ENCODE measurements around the gene BTBD10. TPM values are rescaled to one million over a fixed set of nuclear protein-coding genes. Genes with fewer than 3 reads are reported as not detected.
A peak's percentile ranks its signal among the peaks of the same experiment; 100 is the strongest.

Gene BTBD10
- total RNA-seq, 2 experiments from 2014 or later = 13.3 to 14.8 TPM

DNA sequence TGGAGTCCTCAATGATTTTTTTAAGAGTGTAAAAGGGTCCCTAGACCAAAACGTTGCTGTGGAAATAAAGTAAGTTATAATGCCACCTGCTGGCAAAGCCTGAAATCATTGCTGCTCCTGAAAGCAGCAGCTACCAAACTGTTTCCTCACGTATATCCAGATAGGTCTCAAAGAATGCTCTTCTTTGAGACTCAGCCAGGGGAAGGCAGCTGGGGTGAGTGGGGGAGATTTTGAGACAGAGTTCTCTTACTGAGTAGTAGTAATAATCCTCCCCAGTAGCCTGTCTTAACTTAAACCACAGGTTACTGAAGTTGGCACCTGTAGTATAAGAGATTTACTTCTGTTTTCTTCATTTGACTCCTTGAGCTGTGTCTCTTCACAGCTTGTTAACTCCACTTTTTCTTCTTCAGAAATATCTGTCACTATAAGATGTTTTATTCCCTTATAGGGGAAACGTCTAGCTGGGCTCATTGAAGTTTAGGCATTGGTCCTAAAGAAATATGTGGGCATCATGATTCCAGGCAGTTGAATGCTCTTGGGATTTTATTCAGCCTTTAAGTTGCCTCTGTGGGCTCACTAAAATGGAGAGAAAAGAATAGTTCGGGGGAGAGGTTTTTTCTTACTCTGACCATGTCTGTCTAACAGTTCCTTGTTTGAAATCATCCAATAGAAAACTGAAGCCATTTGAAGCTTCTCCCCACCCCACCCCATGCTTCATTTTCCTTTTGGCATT, 77.9 kb downstream of the BTBD10 start:
- ATAC-seq (ENCODE audit: poor library complexity) (no peak), DNase-seq (peak in 6 of 14 experiments; percentile 7 to 47 (median 27))
- Histone ChIP-seq H3K27ac (ENCODE audit: low read depth in 1 of 2, low read length in 2 of 2) (no peak overlapping the region), H3K4me1 (ENCODE audit: insufficient read depth, low read length) (no peaks in the 10 kb centered on the region), H3K9me3 (ENCODE audit: control insufficient read depth in 1 of 2, insufficient read depth in 1 of 2, low read length in 2 of 2) (no peaks in the 10 kb centered on the region), H3K36me3 (ENCODE audit: insufficient read depth, low read length) (peaks cover 85% of the 10 kb centered on the region), H3K27me3 (ENCODE audit: control insufficient read depth in 1 of 2, insufficient read depth in 2 of 2, low read length in 2 of 2) (no peaks in the 10 kb centered on the region), H3K4me3 (ENCODE audit: low read length) (no peak overlapping the region)
- intact Hi-C loops (cut with DNase I, micrococcal nuclease) = loop anchor here in 1 of 2 experiments (1.0 kb wide), 1 partner anchor 421 kb away; no protein-coding TSS in a partner anchor
- ChIA-PET CTCF (no interaction called here), POLR2A (no interaction called here)
- TF ChIP-seq, protein P1, sequence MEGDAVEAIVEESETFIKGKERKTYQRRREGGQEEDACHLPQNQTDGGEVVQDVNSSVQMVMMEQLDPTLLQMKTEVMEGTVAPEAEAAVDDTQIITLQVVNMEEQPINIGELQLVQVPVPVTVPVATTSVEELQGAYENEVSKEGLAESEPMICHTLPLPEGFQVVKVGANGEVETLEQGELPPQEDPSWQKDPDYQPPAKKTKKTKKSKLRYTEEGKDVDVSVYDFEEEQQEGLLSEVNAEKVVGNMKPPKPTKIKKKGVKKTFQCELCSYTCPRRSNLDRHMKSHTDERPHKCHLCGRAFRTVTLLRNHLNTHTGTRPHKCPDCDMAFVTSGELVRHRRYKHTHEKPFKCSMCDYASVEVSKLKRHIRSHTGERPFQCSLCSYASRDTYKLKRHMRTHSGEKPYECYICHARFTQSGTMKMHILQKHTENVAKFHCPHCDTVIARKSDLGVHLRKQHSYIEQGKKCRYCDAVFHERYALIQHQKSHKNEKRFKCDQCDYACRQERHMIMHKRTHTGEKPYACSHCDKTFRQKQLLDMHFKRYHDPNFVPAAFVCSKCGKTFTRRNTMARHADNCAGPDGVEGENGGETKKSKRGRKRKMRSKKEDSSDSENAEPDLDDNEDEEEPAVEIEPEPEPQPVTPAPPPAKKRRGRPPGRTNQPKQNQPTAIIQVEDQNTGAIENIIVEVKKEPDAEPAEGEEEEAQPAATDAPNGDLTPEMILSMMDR (IDR thresholded peaks at IDR 0.05) = peak; percentile 74
- H3K4me3 Mint-ChIP-seq = no peak overlapping the region
- no peaks in the 10 kb centered on the region for H3K27me3 Mint-ChIP-seq
- peak overlapping the region; percentile 19 for H3K27ac Mint-ChIP-seq
- no peaks in the 10 kb centered on the region for H3K9me3 Mint-ChIP-seq
- H3K4me1 Mint-ChIP-seq (ENCODE audit: low read depth) = no peaks in the 10 kb centered on the region
- peaks cover 96% of the 10 kb centered on the region for H3K36me3 Mint-ChIP-seq (ENCODE audit: low read depth)

DNA sequence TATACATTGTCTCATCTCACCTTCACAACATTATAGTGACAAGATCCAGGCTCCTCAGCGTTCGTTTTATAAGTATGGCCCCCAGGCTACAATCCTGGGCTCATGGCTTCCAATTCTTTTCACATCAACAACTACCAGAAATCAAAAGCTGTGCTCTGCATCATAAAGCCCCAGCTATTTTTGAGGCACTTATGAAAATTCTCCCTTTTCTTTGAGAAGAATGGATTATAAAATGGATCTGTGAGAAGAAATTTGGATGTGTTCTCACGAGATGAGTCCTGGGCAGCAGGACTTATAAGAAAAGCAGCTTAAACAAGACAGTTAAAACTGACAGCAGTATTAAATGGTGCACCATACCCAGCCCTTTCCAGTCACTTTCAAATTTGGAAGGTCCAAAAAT, 80.3 kb downstream of the BTBD10 start:
- Mint-ChIP-seq H3K36me3 (ENCODE audit: low read depth) (peaks cover 94% of the 10 kb centered on the region), H3K9me3 (no peaks in the 10 kb centered on the region), H3K4me1 (ENCODE audit: low read depth) (no peaks in the 10 kb centered on the region), H3K4me3 (no peak overlapping the region), H3K27me3 (no peaks in the 10 kb centered on the region), H3K27ac (no peak overlapping the region)
- intact Hi-C loops (cut with DNase I, micrococcal nuclease) = no loop called here
- ATAC-seq (ENCODE audit: poor library complexity) (no peak), DNase-seq (no peak)
- Histone ChIP-seq H3K36me3 (ENCODE audit: insufficient read depth, low read length) (peaks cover 88% of the 10 kb centered on the region), H3K4me3 (ENCODE audit: low read length) (no peak overlapping the region), H3K27me3 (ENCODE audit: control insufficient read depth in 1 of 2, insufficient read depth in 2 of 2, low read length in 2 of 2) (no peaks in the 10 kb centered on the region), H3K9me3 (ENCODE audit: control insufficient read depth in 1 of 2, insufficient read depth in 1 of 2, low read length in 2 of 2) (no peaks in the 10 kb centered on the region), H3K27ac (ENCODE audit: low read depth in 1 of 2, low read length in 2 of 2) (no peak overlapping the region), H3K4me1 (ENCODE audit: insufficient read depth, low read length) (no peaks in the 10 kb centered on the region)
- TF ChIP-seq, protein P1 (IDR thresholded peaks at IDR 0.05) = no peak
- ChIA-PET POLR2A (interaction anchor here (1.0 kb wide), 1 partner anchor 124 kb away, joined by 3 read pairs; no protein-coding TSS in a partner anchor), CTCF (no interaction called here)

GRCh38 chr11:13380731-13381130, 82.3 kb downstream of the BTBD10 start:
- H3K4me3 Mint-ChIP-seq = no peak overlapping the region
- DNase-seq = no peak
- ChIA-PET CTCF (no interaction called here), POLR2A (interaction anchor here (1.1 kb wide), 1 partner anchor 101 kb away, joined by 3 read pairs; no protein-coding TSS in a partner anchor)
- TF ChIP-seq, protein P1 (IDR thresholded peaks at IDR 0.05) = no peak
- H3K27ac Mint-ChIP-seq = peak overlapping the region; percentile 49
- H3K4me1 Mint-ChIP-seq (ENCODE audit: low read depth) = no peaks in the 10 kb centered on the region
- H3K9me3 ChIP-seq (ENCODE audit: control insufficient read depth in 1 of 2, insufficient read depth in 1 of 2, low read length in 2 of 2) = no peaks in the 10 kb centered on the region
- ATAC-seq (ENCODE audit: poor library complexity) = no peak
- peaks cover 89% of the 10 kb centered on the region for H3K36me3 ChIP-seq (ENCODE audit: insufficient read depth, low read length)
- H3K27me3 ChIP-seq (ENCODE audit: control insufficient read depth in 1 of 2, insufficient read depth in 2 of 2, low read length in 2 of 2) = no peaks in the 10 kb centered on the region
- H3K4me1 ChIP-seq (ENCODE audit: insufficient read depth, low read length) = no peaks in the 10 kb centered on the region
- no peak overlapping the region for H3K27ac ChIP-seq (ENCODE audit: low read depth in 1 of 2, low read length in 2 of 2)
- intact Hi-C loops (cut with DNase I, micrococcal nuclease) = no loop called here
- H3K9me3 Mint-ChIP-seq = no peaks in the 10 kb centered on the region
- peaks cover 93% of the 10 kb centered on the region for H3K36me3 Mint-ChIP-seq (ENCODE audit: low read depth)
- H3K4me3 ChIP-seq (ENCODE audit: low read length) = no peak overlapping the region
- no peaks in the 10 kb centered on the region for H3K27me3 Mint-ChIP-seq

Data from CD4-positive, alpha-beta T cell (primary cell).